HG03575 (cell line): ENCODE measurements around the gene CLCF1.

Experiments used
- ATAC-seq: cut with Tn5 transposase; IDR thresholded peaks from one replicate; pipeline ENCODE4 v1.9.1; 2021; ENCODE audit not compliant: unreplicated experiment, insufficient number of reproducible peaks, low FRiP score; ENCODE audit errors: extremely low read depth

CLCF1 gene

GRCh38 chr11:67372993-67373647 lies at the start of gene CLCF1:
Gene CLCF1 (minus strand): TSS chr11:67373598. CDS start chr11:67373539, 59 bp downstream.
- no peak for ATAC-seq

GRCh38 chr11:67422891-67423290 lies 49.5 kb upstream of the CLCF1 start:
- no peak for ATAC-seq

- no peak for ATAC-seq
Measured at GRCh38 chr11:67421430-67422031, 48.1 kb upstream of the CLCF1 start.

- no peak for ATAC-seq
Measured at GRCh38 chr11:67420646-67421429, 47.4 kb upstream of the CLCF1 start.

GRCh38 chr11:67420147-67420645 lies 46.8 kb upstream of the CLCF1 start:
- no peak for ATAC-seq

- no peak for ATAC-seq
Measured at GRCh38 chr11:67419325-67420049, 46.1 kb upstream of the CLCF1 start.

- no peak for ATAC-seq
Measured at GRCh38 chr11:67418476-67419281, 45.3 kb upstream of the CLCF1 start.

- ATAC-seq: no peak
Measured at GRCh38 chr11:67417425-67417824, 44.0 kb upstream of the CLCF1 start.

GRCh38 chr11:67416416-67417335 lies 43.3 kb upstream of the CLCF1 start:
- no peak for ATAC-seq

GRCh38 chr11:67415501-67416304 lies 42.3 kb upstream of the CLCF1 start, which contains the start of gene CARNS1:
Gene CARNS1 (plus strand): TSS chr11:67415678. CDS start chr11:67416200, 522 bp downstream.
- no peak for ATAC-seq

- no peak for ATAC-seq
Measured at GRCh38 chr11:67413266-67413849, 40.0 kb upstream of the CLCF1 start.

- ATAC-seq: no peak
Measured at GRCh38 chr11:67412495-67413179, 39.2 kb upstream of the CLCF1 start.

GRCh38 chr11:67411785-67412152 lies 38.4 kb upstream of the CLCF1 start:
- no peak for ATAC-seq

GRCh38 chr11:67410984-67411784 lies 37.8 kb upstream of the CLCF1 start:
- no peak for ATAC-seq

GRCh38 chr11:67410369-67410831 lies 37.0 kb upstream of the CLCF1 start:
- no peak for ATAC-seq
